GM20000 (cell line): ENCODE results near the gene ENTR1.

Experiments used
- DNase-seq: peaks from one replicate; pipeline ENCODE4 v3.0.0; 2012; ENCODE audit warnings: low spot score
- TF ChIP-seq, protein P1 (sequence below): IDR thresholded peaks from 2 replicates; pipeline ENCODE4 v1.5.1; 2012; ENCODE audit warnings: mild to moderate bottlenecking, control low read depth; ENCODE audit errors: extremely low read depth, missing control alignments

The ENTR1 gene

DNA sequence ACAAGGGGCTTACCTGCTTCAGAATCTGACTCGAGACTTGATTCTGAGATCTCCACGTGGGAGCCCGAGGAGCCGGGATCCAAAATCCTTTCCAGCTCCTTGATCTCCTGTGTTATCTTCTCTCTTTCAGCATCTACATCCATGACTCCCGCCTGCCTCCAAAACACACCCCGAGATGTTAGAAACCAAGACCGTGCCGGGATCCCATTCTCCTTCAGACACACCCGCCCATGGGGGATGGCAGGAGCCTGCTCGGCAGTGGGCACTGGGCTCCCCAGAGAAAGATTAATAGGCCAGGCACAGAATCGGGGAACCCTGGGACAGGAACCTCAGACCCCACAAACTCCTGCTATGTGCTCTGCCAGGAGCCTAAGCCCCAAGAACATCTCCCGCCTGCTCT, 12.1 kb downstream of the ENTR1 start:
- TF ChIP-seq, protein P1, sequence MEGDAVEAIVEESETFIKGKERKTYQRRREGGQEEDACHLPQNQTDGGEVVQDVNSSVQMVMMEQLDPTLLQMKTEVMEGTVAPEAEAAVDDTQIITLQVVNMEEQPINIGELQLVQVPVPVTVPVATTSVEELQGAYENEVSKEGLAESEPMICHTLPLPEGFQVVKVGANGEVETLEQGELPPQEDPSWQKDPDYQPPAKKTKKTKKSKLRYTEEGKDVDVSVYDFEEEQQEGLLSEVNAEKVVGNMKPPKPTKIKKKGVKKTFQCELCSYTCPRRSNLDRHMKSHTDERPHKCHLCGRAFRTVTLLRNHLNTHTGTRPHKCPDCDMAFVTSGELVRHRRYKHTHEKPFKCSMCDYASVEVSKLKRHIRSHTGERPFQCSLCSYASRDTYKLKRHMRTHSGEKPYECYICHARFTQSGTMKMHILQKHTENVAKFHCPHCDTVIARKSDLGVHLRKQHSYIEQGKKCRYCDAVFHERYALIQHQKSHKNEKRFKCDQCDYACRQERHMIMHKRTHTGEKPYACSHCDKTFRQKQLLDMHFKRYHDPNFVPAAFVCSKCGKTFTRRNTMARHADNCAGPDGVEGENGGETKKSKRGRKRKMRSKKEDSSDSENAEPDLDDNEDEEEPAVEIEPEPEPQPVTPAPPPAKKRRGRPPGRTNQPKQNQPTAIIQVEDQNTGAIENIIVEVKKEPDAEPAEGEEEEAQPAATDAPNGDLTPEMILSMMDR, result no peak
- DNase-seq, result no peak

DNA sequence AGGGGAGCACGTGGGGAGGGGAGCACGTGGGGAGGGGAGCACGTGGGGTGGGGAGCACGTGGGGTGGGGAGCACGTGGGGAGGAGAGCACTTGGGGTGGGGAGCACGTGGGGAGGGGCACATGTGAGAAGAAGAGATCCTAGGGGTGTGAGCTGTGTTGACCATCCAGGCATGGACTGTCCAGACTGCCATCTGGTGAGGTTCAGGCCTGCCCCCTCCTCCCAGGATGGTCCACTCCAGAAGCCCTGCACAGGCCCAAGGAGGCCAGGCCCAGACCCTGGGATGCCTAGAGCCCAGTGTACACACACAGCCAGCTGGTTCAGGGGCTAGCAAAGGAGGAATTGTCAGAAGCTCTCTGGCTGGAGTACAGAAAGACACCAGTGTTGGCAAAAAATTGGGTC, 12.8 kb downstream of the ENTR1 start:
- no peak for DNase-seq
- TF ChIP-seq, protein P1, result no peak

DNA sequence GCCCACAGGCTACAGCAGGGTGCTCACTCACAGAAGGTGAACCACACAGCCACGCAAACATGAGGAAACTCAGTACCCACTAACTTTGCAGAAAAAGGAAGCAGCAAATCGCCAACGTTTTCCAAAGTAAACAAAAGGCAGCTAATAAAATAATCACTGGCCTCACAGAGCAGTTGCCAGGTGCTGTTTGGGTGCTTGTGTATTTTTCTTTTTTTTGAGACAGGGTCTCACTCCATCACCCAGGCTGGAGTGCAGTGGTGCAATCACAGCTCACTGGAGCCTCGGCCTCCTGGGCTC, 14.2 kb downstream of the ENTR1 start:
- DNase-seq, result no peak
- TF ChIP-seq, protein P1, result no peak

DNA sequence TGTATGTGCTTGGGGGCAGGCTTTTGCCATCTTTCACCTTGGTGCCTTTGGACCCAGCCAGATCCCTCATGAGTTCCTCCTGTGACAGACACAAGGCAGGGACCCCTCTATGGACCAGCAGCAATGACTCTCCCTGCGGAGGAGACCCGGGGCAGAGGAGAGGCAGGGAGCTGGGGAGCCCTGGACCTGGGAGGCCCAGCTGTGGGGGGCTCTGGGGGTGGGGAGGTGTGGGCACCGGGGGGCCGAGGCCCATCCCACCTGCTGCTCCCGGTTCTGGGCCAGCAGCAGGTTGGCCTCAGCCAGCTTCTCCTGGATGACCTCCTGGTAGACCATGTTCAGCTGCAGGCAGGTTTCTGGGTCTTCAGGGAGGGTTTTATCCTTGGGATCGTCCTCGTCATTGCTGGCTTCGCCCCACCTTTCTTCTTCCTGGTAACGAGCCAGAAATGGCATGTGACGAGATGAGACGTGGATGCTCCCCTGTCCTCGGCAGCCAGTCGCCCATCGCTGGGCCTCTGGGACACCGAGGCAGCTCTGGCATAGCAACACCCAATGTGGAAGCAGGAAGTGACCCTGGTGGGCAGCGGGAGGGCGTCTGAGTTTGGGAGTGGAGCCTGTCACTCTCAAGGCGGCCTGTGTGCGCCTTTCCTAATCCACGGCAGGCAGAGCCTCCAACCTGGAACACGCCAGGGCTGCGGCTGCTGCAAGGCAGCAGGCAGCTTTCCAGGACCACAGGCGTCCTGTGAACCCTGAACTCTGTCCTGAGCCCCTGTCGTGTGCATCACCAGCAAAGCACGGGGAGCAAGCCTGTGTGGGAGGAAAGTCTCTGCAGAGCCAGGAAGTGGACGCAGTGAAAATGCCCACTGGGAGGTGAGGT, 14.8 kb downstream of the ENTR1 start:
- TF ChIP-seq, protein P1, result no peak

DNA sequence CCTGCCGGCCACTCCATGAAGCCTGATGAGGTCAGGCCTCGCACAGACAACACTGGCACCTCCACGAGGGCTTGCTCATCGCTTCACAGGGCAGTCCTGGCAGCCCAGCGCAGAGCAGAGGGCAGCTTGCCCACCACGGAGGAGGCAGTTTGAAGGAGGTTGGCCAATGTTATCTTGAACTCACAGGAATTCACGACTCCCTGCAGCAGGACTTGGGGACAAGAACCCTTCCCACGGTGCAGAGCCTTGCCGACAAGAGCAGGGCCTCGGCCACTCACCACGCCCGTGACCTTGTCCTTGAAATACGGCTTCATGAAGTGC, 15.4 kb downstream of the ENTR1 start:
- TF ChIP-seq, protein P1, result no peak
- DNase-seq, result no peak

More for the DNA sequence above, 14.8 kb downstream of the ENTR1 start:
- DNase-seq, result no peak

DNA sequence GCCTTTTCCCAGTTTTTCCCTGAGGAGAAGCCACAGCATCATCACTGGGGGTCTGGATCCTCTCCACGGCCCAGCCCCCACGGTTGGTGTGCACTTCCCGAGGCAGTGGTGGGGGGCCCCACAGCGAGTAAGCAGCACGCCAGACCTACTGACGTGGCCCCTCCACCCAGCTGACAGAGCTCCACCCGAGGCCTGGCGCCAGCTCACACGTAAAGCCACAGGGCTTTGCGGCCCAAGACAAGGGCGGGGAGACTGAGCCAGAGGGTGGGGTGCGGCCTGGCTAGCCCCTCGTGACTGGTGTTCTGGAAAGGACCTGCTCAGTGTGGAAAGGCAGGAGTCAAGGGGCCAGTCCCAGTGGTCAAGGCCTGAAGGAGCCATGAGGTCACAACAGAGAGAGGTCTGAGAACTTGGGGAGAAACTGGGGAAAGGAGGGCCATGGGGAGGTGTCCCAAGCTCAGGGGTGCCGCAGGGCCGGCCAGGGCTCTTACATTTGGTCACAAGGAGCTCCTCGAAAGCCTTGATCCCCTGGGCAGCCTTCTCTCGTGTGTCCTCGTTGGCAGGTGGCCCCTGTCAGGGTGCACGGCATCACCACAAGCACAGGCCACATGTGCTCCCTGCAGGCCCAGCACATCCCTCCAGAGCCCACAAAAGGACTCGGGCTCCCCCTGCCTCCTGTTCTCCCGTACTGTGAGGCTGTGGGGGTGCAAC, 15.9 kb downstream of the ENTR1 start:
- DNase-seq, result no peak
- TF ChIP-seq, protein P1, result no peak

DNA sequence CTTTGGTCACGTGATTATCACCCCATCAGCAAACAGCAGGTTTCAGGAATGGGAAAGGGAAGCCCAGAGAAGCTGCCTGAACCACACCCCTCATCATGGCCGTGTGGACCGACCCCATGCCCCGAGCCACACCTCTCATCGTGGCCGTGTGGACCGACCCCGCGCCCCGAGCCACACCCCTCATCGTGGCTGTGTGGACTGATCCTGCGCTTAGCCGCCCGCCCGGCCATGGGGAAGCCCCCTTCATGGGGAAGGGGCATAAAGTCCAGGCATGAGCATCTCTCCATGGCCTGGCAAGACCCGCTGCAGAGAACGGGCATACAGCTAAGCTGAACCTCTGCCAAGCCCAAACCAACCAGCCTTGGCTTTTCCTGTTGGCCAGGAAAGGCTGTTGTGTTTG, 16.9 kb downstream of the ENTR1 start:
- TF ChIP-seq, protein P1, result no peak
- no peak for DNase-seq
